ENCODE results near the gene ZCCHC24.

DNA sequence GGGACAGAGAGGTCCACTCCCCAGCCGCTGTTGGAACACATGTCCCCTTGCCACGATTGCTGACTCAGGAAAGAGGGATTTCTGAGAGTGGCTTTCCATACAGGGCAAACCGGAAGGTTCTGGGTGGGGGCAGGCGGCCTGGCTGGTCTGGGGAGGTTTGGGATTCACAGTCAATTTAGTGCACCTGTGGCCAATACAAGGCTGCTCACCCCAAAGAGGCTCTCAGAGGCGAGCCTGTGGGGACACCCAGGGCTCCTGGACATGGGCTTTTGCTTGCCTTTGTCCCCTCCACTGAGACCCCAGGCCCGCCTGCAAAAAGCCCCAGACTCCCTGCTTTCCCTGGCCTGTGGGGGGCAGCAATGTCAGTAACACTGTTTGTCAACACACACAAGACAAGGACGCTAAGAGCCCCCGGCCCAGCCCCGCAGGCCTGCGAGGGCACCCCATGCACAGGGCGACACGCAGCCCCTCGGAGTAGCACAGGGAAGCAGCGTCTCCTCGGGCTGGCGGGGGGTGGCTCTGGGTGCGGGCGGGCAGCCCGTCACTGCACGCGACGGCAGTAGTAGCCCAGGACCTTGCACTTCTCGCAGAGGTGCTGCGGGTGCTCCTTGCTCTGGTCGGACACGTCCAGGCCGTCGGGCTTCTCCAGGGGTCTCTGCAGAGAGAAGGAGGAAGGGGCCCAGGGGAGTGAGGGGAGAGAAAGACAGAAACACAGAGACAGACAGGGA, 59.5 kb downstream of the ZCCHC24 start:
- TF ChIP-seq, protein P1, sequence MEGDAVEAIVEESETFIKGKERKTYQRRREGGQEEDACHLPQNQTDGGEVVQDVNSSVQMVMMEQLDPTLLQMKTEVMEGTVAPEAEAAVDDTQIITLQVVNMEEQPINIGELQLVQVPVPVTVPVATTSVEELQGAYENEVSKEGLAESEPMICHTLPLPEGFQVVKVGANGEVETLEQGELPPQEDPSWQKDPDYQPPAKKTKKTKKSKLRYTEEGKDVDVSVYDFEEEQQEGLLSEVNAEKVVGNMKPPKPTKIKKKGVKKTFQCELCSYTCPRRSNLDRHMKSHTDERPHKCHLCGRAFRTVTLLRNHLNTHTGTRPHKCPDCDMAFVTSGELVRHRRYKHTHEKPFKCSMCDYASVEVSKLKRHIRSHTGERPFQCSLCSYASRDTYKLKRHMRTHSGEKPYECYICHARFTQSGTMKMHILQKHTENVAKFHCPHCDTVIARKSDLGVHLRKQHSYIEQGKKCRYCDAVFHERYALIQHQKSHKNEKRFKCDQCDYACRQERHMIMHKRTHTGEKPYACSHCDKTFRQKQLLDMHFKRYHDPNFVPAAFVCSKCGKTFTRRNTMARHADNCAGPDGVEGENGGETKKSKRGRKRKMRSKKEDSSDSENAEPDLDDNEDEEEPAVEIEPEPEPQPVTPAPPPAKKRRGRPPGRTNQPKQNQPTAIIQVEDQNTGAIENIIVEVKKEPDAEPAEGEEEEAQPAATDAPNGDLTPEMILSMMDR (conservative IDR thresholded peaks at IDR 0.05) = no peak; the same call in 1 of the 2 replicates
- TF ChIP-seq EZH2 (IDR thresholded peaks at IDR 0.05; ENCODE audit: low read depth) = no peak

All from PC-9 (cell line).